Activated CD4-positive, alpha-beta T cell treated with anti-CD3 and anti-CD28 coated beads, Interleukin-2, amount 50 U/mL, for 1 hour (primary cell): ENCODE measurements around the gene PTPRN2.

Experiments
- DNase-seq: peaks from one replicate; pipeline ENCODE4 v3.0.0-alpha.2; 2020

PTPRN2 gene

DNA sequence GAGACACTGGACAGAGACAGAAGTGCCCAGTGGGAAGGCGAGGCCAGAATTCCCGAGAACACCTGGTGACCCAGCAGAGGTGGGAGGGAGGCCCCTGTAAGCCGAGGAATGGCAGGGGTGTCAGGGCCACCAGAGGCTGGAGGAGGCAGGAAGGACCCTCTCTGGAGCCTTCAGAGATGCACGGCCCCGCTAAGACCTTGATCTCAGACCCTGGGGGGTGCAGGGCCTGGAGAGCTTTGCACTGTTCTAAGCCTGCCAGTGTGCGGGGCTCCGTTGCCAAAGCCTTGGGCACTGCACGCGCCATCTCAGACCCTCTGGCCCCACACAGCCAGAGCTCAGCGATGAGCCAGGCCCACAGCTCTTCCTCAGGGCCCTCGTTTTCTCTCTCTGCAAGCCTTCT is 557.1 kb downstream of the PTPRN2 start:
- no peak for DNase-seq

DNA sequence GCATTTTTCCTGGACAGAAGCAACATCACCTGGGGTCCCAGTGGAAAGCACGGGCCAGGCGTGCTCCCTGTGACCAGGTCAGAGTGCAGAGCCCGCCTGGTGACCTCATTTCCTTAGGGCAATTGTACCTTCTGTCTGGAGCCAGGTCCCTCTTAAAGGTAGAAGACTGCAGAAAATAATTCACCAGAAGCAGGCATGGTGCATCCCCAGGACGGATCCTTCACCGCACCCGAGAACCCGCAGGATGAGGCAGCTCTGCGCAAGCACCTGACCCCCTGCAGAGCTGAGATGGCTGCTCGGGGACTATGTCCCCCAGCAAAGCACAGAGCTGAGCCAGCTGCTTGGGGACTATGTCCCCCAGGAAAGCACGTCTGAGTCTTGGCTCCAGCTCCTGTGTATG is 557.6 kb downstream of the PTPRN2 start:
- no peak for DNase-seq

DNA sequence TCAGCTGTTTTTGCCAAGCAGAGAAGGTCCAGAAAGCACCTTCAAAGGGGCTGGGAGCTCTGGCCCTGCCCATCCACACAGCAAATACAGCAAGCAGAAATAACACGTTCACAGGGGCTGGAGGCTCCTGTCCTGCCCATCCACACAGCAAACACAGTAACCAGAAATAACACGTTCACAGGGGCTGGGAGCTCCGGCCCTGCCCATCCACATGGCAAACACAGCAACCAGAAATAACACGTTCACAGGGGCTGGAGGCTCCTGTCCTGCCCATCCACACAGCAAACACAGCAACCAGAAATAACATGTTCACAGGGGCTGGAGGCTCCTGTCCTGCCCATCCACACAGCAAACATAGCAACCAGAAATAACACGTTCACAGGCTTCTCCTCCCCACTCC is 558.1 kb downstream of the PTPRN2 start:
- no peak for DNase-seq

DNA sequence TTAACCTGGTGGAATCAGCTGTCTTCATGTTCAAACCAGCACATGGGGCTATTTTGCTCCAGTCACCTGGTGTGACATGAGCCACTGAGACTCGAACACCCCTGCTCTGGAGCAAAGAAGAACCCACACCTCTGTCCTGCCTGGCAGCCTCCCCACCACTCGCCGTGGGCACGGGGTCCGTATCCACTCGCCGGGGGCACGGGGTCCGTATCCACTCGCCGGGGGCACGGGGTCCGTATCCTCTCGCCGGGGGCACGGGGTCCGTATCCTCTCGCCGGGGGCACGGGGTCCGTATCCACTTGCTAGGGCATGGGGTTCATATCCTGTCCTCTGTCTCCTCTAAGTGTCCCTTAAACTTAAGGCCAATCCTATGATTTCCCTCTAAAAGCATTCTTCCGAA is 558.7 kb downstream of the PTPRN2 start:
- DNase-seq: no peak

DNA sequence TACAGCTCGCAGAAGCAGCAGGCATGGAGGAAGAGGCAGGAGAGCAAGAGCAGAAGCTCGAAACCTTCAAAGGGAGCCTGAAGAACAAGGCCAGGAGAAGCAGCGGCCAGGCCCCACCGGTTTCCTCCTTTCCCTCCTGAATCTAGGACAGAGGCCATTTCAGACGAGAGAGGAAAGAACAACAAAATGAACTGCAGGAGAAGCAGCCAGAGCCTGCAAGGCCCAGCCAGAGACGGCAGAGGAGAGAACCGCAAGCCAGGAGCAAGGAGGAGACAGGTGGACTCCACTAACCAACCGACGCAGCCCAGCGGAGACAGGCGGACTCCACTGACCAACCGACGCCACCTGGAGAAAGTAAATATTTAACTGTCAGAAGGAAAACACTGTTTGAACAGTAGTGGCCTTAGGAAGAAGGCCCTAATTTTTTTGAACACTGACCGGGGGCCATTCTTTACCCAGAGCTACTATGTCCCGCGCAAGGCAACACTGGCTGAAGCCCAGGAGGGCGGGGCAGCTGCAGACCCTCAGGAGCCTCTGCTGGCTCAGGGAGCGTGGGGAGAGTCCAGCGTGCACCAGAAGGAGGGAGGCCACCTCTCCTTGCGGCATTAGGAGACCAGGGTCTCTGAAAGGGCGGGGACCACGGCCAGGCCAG is 559.2 kb downstream of the PTPRN2 start:
- DNase-seq: no peak

DNA sequence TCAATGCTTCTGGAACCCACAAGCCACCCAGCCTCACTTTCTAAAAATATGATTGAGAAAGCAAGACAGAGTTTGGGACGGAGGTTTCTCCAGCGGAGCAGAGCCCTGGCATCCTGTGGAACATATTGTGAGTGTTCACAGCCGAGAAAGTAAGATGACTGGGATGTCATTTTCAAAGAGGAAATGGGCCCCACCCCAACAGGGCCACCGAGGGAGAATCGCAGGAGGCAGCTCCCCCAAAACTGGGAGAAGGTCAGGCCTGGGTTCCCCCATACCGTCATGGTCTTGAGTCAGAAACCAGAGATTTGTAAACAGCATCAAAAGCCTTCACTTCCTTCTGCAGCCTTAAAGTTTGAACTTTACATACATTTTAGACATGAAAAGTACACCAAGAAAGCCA is 560.0 kb downstream of the PTPRN2 start:
- no peak for DNase-seq

DNA sequence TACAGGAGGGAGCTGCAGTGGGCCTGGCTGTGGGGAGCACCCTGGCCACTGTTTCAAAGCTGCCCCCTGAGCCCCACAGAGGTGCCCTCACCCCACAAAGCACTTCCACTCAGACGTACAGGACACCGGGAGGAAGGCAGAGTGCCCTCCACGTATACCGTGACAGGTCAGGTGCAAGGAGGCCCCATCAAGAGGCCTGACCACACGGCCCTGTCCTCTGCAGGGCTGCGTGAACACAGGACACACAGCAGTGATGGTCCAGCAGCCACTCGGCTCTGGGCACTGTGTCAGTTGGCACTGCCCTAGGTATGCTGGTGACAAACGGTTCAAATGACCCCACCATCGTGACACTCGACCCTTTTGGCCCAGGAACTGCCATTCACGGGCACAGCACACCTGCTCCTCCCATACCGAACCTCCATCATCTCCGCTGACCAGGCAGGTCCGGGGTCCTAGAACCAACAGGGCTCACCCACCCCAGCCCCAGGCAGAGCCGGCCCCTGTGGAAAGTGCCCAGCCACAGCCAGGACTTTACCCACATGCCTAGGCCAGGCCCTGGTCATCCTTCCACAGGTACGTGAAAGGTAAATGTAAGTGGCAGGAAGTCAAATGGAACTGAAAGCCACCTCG is 560.9 kb downstream of the PTPRN2 start:
- DNase-seq: no peak

DNA sequence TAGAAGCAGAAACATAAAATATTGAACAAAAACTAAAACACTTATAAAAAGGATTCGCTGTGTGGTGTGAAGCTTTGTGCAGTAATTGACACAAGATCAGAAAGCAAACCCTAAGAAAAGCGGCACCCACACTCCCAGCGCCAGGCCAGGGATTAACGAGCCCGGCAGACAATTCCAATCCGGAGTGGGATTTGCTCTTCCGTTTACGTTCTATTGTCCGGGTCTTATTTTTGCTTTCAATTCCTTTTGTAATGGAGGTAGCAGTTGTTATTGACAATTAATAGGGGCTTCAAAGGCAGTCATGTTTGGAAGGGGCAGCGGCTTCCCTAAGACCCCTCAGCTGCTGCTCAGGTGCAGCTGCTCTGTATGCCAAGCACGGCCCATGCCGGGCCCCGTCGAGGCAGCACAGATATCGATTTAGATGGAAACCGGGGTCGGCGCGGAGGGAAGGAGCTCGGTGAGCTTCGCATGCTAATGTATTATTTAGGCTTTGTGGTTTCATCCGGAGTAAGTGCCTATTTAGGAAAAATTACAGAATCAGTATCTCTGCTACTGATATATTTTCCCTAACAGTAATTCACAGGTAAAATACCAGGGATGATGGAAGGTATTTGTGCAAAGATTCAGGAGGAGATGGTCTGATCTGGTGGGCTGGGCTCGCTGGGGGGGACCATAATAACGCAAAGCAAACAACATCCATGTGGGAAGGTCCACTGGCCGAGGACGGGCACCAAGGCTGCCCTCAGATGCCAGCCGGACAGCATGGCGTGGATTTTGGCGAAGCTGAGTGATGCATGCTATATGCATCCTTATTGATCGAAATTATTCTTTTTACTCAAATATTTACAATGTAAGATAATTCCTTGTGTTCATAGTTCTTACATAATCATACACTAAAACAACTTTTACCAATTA is 561.7 kb downstream of the PTPRN2 start:
- DNase-seq: no peak

DNA sequence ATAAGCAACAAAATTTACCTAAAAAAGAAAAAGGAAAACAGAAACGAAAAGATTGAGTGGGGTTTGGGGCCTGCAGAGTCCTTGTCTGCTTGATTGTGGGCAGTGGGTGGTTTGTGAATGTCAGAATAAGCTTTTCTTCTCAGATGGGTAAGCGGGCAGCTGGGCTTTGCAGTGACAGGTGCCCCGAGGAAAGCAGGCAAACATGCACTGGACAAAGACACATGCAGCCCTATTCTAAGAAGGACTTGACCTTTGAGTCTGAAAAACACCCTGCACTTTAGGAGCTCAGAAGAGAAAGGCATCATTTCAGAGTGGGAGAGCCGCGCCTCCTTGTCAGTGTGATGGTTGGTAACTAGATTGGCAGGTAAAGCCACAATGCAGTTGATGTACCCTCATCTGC is 562.7 kb downstream of the PTPRN2 start:
- no peak for DNase-seq

DNA sequence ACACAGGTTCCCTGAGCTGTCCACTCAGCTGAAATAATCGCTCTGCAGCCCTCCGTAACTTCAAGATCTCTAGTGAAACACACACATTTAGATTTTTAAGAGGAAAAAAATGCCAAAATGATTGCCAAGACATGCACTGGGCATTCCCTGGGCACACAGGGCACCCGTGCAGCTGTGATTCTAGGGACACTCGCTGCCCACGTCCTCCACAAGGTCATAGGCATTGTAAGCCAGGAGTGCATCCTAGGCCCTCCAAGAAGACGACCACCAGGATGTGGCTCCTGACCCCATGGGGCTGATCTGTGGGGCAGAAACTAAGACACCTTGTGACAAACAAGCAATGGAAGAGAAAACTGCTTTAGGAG is 563.3 kb downstream of the PTPRN2 start:
- no peak for DNase-seq

DNA sequence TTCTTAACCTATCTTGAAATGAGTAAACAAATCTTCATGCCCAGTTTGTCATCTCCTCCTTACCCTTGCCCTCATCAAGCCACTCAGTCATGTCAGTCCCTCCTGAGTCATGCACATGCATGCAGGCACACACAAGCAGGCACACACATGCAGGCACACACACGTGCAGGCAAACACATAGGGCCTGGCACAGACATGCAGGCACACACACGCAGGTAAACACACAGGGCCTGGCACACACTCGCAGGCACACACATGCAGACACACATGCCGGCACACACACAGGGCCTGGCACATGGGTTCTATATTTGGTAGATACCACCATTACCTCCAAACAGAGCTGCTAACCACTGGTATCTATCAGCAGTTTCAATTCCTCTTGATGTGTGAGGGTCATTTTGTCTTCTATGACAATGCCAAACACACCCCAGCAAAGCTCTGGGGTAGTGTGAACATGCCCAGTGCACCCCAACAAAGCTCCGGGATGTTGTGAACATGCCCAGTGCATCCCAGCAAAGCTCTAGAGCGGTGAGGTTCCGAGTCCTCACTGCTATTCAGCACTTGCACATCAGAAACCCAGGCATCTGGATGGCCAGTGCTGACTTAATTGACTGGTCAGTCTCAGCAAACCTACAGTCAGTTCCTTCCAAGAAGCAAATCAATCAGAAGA is 563.8 kb downstream of the PTPRN2 start:
- DNase-seq: no peak

DNA sequence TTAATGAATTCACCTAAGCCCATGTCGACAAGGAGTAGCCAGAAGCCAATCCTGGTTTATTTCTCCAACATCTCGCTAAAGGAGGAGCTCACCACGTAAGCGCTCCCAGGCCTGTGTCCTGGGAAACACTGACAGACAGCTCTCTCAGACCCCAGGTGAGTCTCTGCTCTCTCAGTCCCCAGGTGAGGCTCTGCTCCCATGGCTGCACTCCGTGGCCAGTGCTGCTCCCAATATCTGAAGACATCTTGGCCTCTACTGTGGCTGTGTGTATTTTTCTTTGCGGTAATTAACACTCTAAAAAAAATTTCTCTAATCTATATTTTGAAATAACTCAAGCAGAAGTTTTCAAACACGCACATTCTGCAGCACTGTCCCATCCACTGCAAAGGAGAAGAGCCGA is 564.5 kb downstream of the PTPRN2 start:
- no peak for DNase-seq

DNA sequence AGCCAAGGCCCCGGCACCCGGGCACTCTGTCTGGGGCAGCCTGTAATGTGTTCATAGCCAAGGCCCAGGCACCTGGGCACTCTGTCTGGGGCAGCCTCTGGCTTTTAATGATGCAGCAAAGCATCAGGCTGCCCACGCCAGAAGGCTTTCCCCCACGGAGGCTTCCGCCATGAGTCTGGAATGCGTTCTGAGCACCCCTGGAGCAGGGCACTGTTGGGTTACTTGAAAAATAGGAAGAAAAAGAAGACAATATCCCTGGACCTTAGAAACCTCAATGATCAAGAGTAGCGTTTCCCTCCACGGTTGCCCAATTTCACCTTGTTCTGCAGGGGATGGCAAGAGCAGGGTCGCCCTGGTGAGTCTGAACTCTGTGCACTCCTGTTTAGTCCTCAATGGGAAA is 565.0 kb downstream of the PTPRN2 start:
- no peak for DNase-seq

DNA sequence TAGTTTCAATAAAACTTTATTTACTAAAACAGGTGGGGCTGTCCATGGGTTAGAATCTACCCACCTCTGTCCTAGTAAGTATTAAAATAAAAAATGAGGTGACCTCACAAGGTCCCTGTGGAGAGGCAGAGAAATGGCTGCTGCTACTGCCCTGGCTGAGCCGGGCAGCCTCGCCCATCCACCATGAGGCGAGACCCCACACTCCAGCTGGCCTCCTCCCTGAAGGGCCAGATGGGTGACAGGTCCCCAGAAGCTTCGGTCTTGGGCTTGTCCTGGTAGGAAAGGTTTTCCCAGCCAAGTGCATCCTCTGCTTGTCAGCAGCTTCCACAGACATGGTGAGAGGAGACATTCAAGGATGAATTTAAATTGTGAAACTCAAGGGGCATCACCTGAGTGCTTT is 565.8 kb downstream of the PTPRN2 start:
- DNase-seq: no peak

DNA sequence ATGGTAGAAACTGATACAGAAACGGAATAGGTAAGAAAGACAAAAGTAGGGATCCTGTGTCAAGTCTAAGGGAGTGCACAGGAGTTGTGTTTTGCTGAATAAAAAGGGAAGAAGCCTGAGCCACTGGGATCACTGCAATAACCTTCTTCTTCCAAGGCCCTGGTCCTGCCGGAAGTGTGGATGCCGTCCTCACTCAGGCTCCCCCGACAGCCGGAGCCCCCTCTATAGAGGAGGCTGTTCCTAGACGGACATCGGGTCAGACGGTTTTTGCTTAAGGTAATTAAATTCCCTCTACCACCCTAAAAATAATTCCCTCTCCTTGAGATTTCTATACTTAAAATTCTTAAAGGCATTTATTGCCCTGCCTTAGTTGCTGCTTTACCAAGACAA is 566.9 kb downstream of the PTPRN2 start:
- DNase-seq: no peak

DNA sequence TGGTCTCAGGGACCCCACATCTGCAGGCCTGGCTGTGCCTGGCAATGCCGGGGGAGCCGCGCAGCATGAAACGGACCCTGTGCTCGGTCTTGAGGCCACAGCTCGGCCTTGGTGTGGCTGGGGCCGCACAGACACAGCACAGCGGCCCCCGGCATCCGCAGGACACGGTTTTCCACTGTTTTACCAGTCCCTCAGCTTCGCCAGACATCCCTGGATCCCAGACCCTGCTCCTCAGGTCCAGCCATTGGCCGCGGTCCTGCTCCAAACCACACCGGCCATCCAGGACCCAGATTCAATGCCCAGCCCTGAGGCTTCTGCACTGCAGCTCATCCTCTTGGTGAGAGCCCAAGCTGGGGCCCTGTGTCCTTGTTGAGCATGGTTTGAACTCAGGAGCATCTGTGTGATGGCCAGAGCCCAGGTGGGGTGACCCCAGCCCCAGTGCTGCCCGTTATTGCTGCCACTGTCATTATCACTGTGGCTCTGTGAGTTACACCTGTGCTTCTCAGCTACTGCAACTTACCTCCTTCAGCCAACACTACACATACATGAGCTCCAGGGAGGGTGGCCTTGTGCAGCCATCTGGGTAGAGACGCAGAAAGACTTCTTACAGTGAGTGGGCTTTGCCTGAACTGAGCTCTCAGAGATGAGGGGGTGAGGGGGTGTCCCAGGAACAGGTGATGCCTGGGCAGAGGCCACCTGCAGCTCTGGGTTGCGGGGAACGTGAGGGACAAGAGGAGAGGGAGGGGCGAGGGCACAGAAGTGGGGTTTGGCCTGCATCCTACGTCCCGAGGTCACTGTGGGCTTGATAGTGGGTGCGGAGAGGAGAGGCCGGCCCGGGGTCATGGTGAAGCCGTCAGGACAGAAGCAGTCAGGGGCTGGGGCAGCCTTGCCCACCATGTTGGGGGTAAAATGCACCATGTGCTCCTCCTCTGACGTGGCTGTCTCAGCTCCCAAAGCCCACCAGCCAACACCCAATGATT is 567.6 kb downstream of the PTPRN2 start:
- DNase-seq: no peak

DNA sequence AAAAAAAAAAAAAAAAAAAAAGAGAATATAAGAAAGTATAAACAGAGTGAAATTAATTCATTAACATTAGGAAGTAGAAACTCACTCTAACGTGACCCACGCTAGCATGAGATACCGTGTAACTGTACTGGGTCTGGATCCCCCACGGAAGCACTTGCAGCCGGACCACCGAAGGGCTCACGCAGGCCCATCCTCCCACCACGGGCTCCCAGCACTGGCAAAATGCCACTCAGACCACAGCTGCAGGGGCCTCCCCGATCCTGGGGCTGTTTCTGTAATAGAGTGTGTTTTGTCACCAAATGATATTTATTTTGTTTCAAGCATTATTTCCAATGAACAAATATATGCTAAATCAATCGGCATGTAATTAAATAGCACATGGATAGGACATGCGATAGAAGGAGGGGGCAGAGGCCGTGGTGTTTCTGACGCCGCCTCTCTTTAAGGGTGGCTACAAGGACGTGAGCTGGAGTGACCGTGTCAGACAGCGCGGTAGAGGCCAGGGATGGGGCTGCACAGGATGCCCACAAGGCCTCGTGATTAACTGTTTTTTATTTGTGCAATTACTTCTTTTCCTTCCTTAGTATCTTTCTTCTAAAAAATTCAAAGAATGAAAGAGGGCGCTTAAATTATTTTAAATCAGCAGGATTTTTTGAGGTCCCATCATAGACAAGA is 568.5 kb downstream of the PTPRN2 start:
- no peak for DNase-seq

DNA sequence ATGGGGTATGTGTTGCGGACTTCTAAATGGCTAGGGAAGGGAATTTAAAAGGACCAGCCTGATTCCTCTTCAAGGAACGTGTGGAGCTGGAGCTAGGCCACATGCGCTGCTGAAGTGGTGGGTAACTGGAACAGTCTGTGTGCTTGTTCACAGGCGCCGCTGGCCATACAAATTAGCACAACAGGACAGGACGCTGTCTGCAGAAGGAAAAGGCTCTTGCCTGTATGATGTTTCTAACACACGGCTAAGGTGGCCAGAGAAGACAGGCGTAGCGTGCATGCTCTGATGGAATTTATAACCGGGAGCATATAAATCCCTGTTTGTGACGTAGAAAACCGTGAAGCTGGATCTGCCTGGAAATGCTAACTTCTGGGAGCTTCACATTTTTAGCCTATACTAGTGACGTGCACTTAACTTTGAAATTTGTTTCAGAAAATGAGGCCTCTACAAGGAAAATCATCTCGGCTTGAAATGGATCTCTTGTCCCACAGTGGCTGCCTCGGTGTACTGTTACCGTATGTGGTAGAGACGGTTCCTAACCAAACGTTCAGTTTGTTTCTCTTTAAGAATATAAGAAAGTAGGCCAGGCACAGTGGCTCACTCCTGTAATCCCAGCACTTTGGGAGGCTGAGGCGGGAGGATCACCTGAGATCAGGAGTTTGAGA is 569.4 kb downstream of the PTPRN2 start:
- DNase-seq: no peak

DNA sequence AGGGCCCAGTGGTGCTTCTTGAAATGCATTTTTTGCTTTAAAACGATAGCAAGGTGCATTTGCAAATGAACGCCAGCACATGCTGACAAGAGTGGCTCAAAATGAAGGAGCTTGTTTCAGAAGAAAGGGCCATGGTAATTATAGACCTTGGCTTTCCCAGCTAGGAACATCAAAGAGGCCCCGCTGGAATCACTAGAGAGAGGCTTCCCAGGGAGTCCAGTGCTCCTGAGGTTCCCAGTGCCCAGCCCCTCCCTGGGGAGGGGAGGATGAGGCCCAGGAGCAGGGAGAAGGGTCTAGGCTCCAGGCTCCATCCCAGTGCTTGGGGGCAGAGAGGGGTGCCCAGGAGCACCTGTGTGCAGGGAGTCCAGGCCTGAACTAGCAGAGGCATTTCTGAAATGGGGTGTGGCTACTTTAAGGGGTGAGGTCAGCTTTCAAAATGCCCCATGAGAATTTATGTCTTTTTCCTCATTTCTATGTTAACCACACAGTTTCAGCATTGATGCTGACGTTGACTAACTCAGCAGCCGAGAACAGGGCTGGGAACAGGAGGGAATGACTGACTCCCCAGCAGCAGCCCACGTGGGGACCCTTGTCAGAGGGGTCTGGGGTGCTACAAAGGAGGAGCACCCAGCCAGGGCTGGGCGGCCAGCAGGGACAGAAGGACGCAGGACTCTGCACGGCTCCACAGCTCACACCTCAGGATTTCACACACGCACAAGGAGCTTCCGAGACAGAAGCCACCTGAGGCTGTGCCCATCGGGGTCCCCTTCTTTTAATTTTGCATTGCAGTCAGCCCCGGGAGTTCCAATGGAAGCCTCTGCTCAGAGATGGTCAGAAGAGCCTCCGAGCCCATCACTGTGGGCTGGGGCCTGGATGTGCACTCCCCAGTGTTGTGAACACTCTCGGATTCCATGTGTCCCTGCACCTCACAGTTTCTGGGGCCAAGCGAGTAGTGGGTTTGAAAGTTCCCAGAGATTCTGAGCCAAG is 570.2 kb downstream of the PTPRN2 start:
- no peak for DNase-seq
